Stimulated activated CD8-positive, alpha-beta memory T cell treated with anti-CD3 and anti-CD28 coated beads, Interleukin-12 subunit alpha, Interleukin-12 subunit beta, amount 100 ng/mL, for 4 hours (primary cell): ENCODE measurements around the gene TXN2.
A peak's percentile ranks its signal among the peaks of the same experiment; 100 is the strongest.
"Not testable (repeated sequence)": the region's sequence is repeated elsewhere in the genome, so short reads cannot be mapped to it uniquely, and the experiment has no call there.

ENCODE experiments used
- DNase-seq: peaks from one replicate; pipeline ENCODE4 v3.0.0-alpha.2; 2020; ENCODE audit warnings: low read depth

TXN2 gene

GRCh38 chr22:36455571-36456463, 25.6 kb downstream of the TXN2 start:
- DNase-seq = no peak

GRCh38 chr22:36454916-36455570, 26.4 kb downstream of the TXN2 start:
- peak; percentile 93 for DNase-seq

- no peak for DNase-seq
Observed at GRCh38 chr22:36453855-36454378, 27.5 kb downstream of the TXN2 start.

GRCh38 chr22:36452978-36453607, 28.3 kb downstream of the TXN2 start:
- not testable (repeated sequence) for DNase-seq

GRCh38 chr22:36452250-36452977, 29.0 kb downstream of the TXN2 start:
- no peak for DNase-seq

- DNase-seq = not testable (repeated sequence)
Observed at GRCh38 chr22:36450923-36451322, 30.5 kb downstream of the TXN2 start.

- DNase-seq = no peak
Observed at GRCh38 chr22:36449596-36450175, 31.8 kb downstream of the TXN2 start.

GRCh38 chr22:36447632-36448031, 33.8 kb downstream of the TXN2 start:
- DNase-seq = no peak

GRCh38 chr22:36445158-36445668, 36.2 kb downstream of the TXN2 start:
- no peak for DNase-seq

GRCh38 chr22:36443198-36443770, 38.2 kb downstream of the TXN2 start:
- no peak for DNase-seq

- no peak for DNase-seq
Observed at GRCh38 chr22:36442506-36443197, 38.8 kb downstream of the TXN2 start.

GRCh38 chr22:36440429-36441002, 40.9 kb downstream of the TXN2 start:
- DNase-seq = no peak

GRCh38 chr22:36439481-36440271, 41.8 kb downstream of the TXN2 start:
- DNase-seq = no peak

- DNase-seq = peak; percentile 60
Observed at GRCh38 chr22:36435516-36436415, 45.7 kb downstream of the TXN2 start.

- no peak for DNase-seq
Observed at GRCh38 chr22:36433318-36434231, 47.9 kb downstream of the TXN2 start.

- DNase-seq = no peak
Observed at GRCh38 chr22:36432592-36433317, 48.7 kb downstream of the TXN2 start.
